ENCODE data around the gene MAPKBP1. TPM values are rescaled to one million over a fixed set of nuclear protein-coding genes. Genes with fewer than 3 reads are reported as not detected.

The MAPKBP1 gene
- total RNA-seq, 1 donor from 2014 or later: 27.6 TPM

GRCh38 chr15:41778521-41778920 lies 4.2 kb downstream of the MAPKBP1 start:
- DNase-seq (ENCODE audit: low spot score in 2 of 2): no peak
- Histone ChIP-seq H3K27ac (no peak overlapping the region), H3K36me3 (no peaks in the 10 kb centered on the region), H3K4me3 (no peak overlapping the region), H3K4me1 (peaks cover 0 to 26% of the 10 kb centered on the region in 2 donors), H3K9me3 (no peaks in the 10 kb centered on the region), H3K27me3 (no peaks in the 10 kb centered on the region)
- no peak for TF ChIP-seq CTCF (IDR thresholded peaks at IDR 0.05)
- intact Hi-C loops (cut with DNase I): no loop called here

- H3K27ac ChIP-seq: no peak overlapping the region
- no peaks in the 10 kb centered on the region for H3K27me3 ChIP-seq
- TF ChIP-seq CTCF (IDR thresholded peaks at IDR 0.05): no peak
- H3K4me1 ChIP-seq: peaks cover 0 to 23% of the 10 kb centered on the region in 2 donors
- H3K36me3 ChIP-seq: no peaks in the 10 kb centered on the region
- DNase-seq (ENCODE audit: low spot score in 2 of 2): no peak
- H3K9me3 ChIP-seq: no peaks in the 10 kb centered on the region
- intact Hi-C loops (cut with DNase I): no loop called here
- no peak overlapping the region for H3K4me3 ChIP-seq
Measured at GRCh38 chr15:41779662-41780157, 5.4 kb downstream of the MAPKBP1 start.

GRCh38 chr15:41780266-41780665 lies 6.0 kb downstream of the MAPKBP1 start:
- Histone ChIP-seq H3K4me1 (peaks cover 0 to 22% of the 10 kb centered on the region in 2 donors), H3K36me3 (no peaks in the 10 kb centered on the region), H3K4me3 (no peak overlapping the region), H3K9me3 (no peaks in the 10 kb centered on the region), H3K27me3 (no peaks in the 10 kb centered on the region), H3K27ac (no peak overlapping the region)
- intact Hi-C loops (cut with DNase I): no loop called here
- no peak for DNase-seq (ENCODE audit: low spot score in 2 of 2)
- TF ChIP-seq CTCF (IDR thresholded peaks at IDR 0.05): no peak

- intact Hi-C loops (cut with DNase I): no loop called here
- no peak overlapping the region for H3K4me3 ChIP-seq
- no peak for DNase-seq (ENCODE audit: low spot score in 2 of 2)
- no peaks in the 10 kb centered on the region for H3K27me3 ChIP-seq
- H3K36me3 ChIP-seq: no peaks in the 10 kb centered on the region
- no peak for TF ChIP-seq CTCF (IDR thresholded peaks at IDR 0.05)
- H3K27ac ChIP-seq: no peak overlapping the region
- no peaks in the 10 kb centered on the region for H3K9me3 ChIP-seq
- peaks cover 0 to 17% of the 10 kb centered on the region in 2 donors for H3K4me1 ChIP-seq
Measured at GRCh38 chr15:41780727-41781126, 6.4 kb downstream of the MAPKBP1 start.

- no peak for TF ChIP-seq CTCF (IDR thresholded peaks at IDR 0.05)
Measured at GRCh38 chr15:41782371-41783282, 8.3 kb downstream of the MAPKBP1 start.

More at GRCh38 chr15:41782371-41783282, 8.3 kb downstream of the MAPKBP1 start:
- Histone ChIP-seq H3K4me1 (peaks cover 0 to 6% of the 10 kb centered on the region in 2 donors), H3K36me3 (no peaks in the 10 kb centered on the region), H3K4me3 (no peak overlapping the region), H3K27me3 (no peaks in the 10 kb centered on the region), H3K27ac (no peak overlapping the region), H3K9me3 (no peaks in the 10 kb centered on the region)
- intact Hi-C loops (cut with DNase I): no loop called here
- no peak for DNase-seq (ENCODE audit: low spot score in 2 of 2)

Data from ascending aorta (tissue), 2 donors.